ENCODE data around the gene P3H2. TPM values are rescaled to one million over a fixed set of nuclear protein-coding genes. Genes with fewer than 3 reads are reported as not detected.

P3H2 gene
- total and polyA plus RNA-seq, 2 donors (not counting 1 experiment from before 2014, with no cell fraction given), result not detected

- Mint-ChIP-seq H3K27me3 (peaks cover 3% of the 10 kb centered on the region), H3K4me3 (no peak overlapping the region), H3K27ac (no peak overlapping the region), H3K9me3 (ENCODE audit: insufficient read depth) (no peaks in the 10 kb centered on the region), H3K4me1 (peaks cover 8% of the 10 kb centered on the region)
- no peaks in the 10 kb centered on the region for H3K79me2 ChIP-seq (ENCODE audit: control insufficient read depth, insufficient read depth, low read length)
- H3K4me2 ChIP-seq (replicated peaks; ENCODE audit: low read depth, low read length, poor library complexity, severe bottlenecking), result peak overlapping the region; percentile 12
- H3K4me1 ChIP-seq (ENCODE audit: control insufficient read depth in 2 of 2, insufficient read depth in 2 of 2, low read length in 2 of 2), result peaks cover 0 to 2% of the 10 kb centered on the region in 2 donors
- H3K36me3 ChIP-seq (replicated peaks in 1 of 2; ENCODE audit: control extremely low read depth in 1 of 2, control insufficient read depth in 1 of 2, extremely low read depth in 1 of 2, insufficient read depth in 2 of 2, low read length in 1 of 2), result no peaks in the 10 kb centered on the region
- no peak overlapping the region for H3K4me3 ChIP-seq (ENCODE audit: control extremely low read depth in 1 of 5, extremely low read depth in 1 of 5, insufficient read depth in 1 of 5, low read depth in 2 of 5, low read length in 4 of 5)
- intact Hi-C loops (cut with micrococcal nuclease), result no loop called here
- POLR2A ChIA-PET, result no interaction called here
- peak overlapping the region; percentile 17 for H2AFZ ChIP-seq (ENCODE audit: insufficient read depth, low read depth, low read length, poor library complexity, severe bottlenecking)
- H3K27me3 ChIP-seq (replicated peaks in 1 of 4; ENCODE audit: control extremely low read depth in 1 of 4, control insufficient read depth in 3 of 4, insufficient read depth in 4 of 4, low read length in 3 of 4), result no peaks in the 10 kb centered on the region
- TF ChIP-seq EZH2 (IDR thresholded peaks at IDR 0.05; ENCODE audit: borderline replicate concordance, insufficient read depth, low read depth, low read length, poor library complexity, severe bottlenecking) (no peak), CTCF (IDR thresholded peaks at IDR 0.05) (no peak)
- WGBS (ENCODE audit: insufficient coverage), result no CpG with 5 or more reads among the region's 2 CpGs
- no peak for DNase-seq
- CTCF ChIA-PET, result no interaction called here
- no peak overlapping the region for H3K27ac ChIP-seq (ENCODE audit: low read length in 2 of 2)
- no peak overlapping the region for H3K9ac ChIP-seq (ENCODE audit: low read length)
- H4K20me1 ChIP-seq (ENCODE audit: control insufficient read depth, insufficient read depth, low read length, poor library complexity, severe bottlenecking), result no peaks in the 10 kb centered on the region
- no peak for ATAC-seq (ENCODE audit: low read depth)
- peaks cover 0 to 4% (median 0%) of the 10 kb centered on the region in 3 donors for H3K9me3 ChIP-seq (ENCODE audit: control extremely low read depth in 1 of 3, control insufficient read depth in 2 of 3, insufficient read depth in 1 of 3, low read length in 2 of 3)
Measured at GRCh38 chr3:190169877-190170276, 49.2 kb upstream of the P3H2 start.

- 95% methylated on average over 3 of the region's 4 CpGs for WGBS (ENCODE audit: insufficient coverage)
- peaks cover 8% of the 10 kb centered on the region for H3K4me1 Mint-ChIP-seq
- H4K20me1 ChIP-seq (ENCODE audit: control insufficient read depth, insufficient read depth, low read length, poor library complexity, severe bottlenecking), result no peaks in the 10 kb centered on the region
- H3K4me2 ChIP-seq (replicated peaks; ENCODE audit: low read depth, low read length, poor library complexity, severe bottlenecking), result no peak overlapping the region
- TF ChIP-seq CTCF (IDR thresholded peaks at IDR 0.05) (no peak), EZH2 (IDR thresholded peaks at IDR 0.05; ENCODE audit: borderline replicate concordance, insufficient read depth, low read depth, low read length, poor library complexity, severe bottlenecking) (no peak)
- intact Hi-C loops (cut with micrococcal nuclease), result no loop called here
- no peak overlapping the region for H3K4me3 ChIP-seq (ENCODE audit: control extremely low read depth in 1 of 5, extremely low read depth in 1 of 5, insufficient read depth in 1 of 5, low read depth in 2 of 5, low read length in 4 of 5)
- ChIA-PET CTCF (no interaction called here), POLR2A (no interaction called here)
- no peaks in the 10 kb centered on the region for H3K36me3 ChIP-seq (replicated peaks in 1 of 2; ENCODE audit: control extremely low read depth in 1 of 2, control insufficient read depth in 1 of 2, extremely low read depth in 1 of 2, insufficient read depth in 2 of 2, low read length in 1 of 2)
- H3K27me3 Mint-ChIP-seq, result no peaks in the 10 kb centered on the region
- peak overlapping the region; percentile 17 for H2AFZ ChIP-seq (ENCODE audit: insufficient read depth, low read depth, low read length, poor library complexity, severe bottlenecking)
- peaks cover 0 to 2% of the 10 kb centered on the region in 2 donors for H3K4me1 ChIP-seq (ENCODE audit: control insufficient read depth in 2 of 2, insufficient read depth in 2 of 2, low read length in 2 of 2)
- no peak overlapping the region for H3K9ac ChIP-seq (ENCODE audit: low read length)
- peaks cover 0 to 4% (median 0%) of the 10 kb centered on the region in 3 donors for H3K9me3 ChIP-seq (ENCODE audit: control extremely low read depth in 1 of 3, control insufficient read depth in 2 of 3, insufficient read depth in 1 of 3, low read length in 2 of 3)
- no peak for DNase-seq
- no peak for ATAC-seq (ENCODE audit: low read depth)
- H3K27ac ChIP-seq (ENCODE audit: low read length in 2 of 2), result no peak overlapping the region
- no peaks in the 10 kb centered on the region for H3K79me2 ChIP-seq (ENCODE audit: control insufficient read depth, insufficient read depth, low read length)
- H3K4me3 Mint-ChIP-seq, result no peak overlapping the region
- no peaks in the 10 kb centered on the region for H3K27me3 ChIP-seq (replicated peaks in 1 of 4; ENCODE audit: control extremely low read depth in 1 of 4, control insufficient read depth in 3 of 4, insufficient read depth in 4 of 4, low read length in 3 of 4)
- no peaks in the 10 kb centered on the region for H3K9me3 Mint-ChIP-seq (ENCODE audit: insufficient read depth)
- H3K27ac Mint-ChIP-seq, result no peak overlapping the region
Measured at GRCh38 chr3:190169243-190169642, 48.5 kb upstream of the P3H2 start.

Data from B cell (primary cell).